A172 (cell line): ENCODE data around the gene INPP5E. TPM values are rescaled to one million over a fixed set of nuclear protein-coding genes. Genes with fewer than 3 reads are reported as not detected.

Experiments used
- DNase-seq: peaks from one replicate; pipeline ENCODE4 v3.0.0-alpha.2; 2015; ENCODE audit warnings: low spot score
- total RNA-seq: library from RNA; depleted of rRNA; stranded (reverse); fragments of >200 nt; shearing (Covaris generic); gene quantifications from 2 replicates; pipeline ENCODE4 v1.2.3, GENCODE V29; 2014

INPP5E gene
- total RNA-seq, 1 experiment from 2014 or later, result 16.6 TPM

GRCh38 chr9:136474021-136474640, 34.5 kb upstream of the INPP5E start:
- no peak for DNase-seq

GRCh38 chr9:136473354-136473721, 33.7 kb upstream of the INPP5E start:
- DNase-seq, result no peak

GRCh38 chr9:136472640-136473353, 33.2 kb upstream of the INPP5E start:
- no peak for DNase-seq

GRCh38 chr9:136471802-136472487, 32.3 kb upstream of the INPP5E start:
- no peak for DNase-seq

- DNase-seq, result no peak
Observed at GRCh38 chr9:136470792-136471469, 31.3 kb upstream of the INPP5E start.

- no peak for DNase-seq
Observed at GRCh38 chr9:136470356-136470755, 30.7 kb upstream of the INPP5E start.

- no peak for DNase-seq
Observed at GRCh38 chr9:136467766-136468165, 28.1 kb upstream of the INPP5E start.

GRCh38 chr9:136466155-136466541, 26.5 kb upstream of the INPP5E start:
- DNase-seq, result no peak

GRCh38 chr9:136465500-136466154, 26.0 kb upstream of the INPP5E start:
- DNase-seq, result no peak

GRCh38 chr9:136464241-136464640, 24.6 kb upstream of the INPP5E start:
- DNase-seq, result no peak

- no peak for DNase-seq
Observed at GRCh38 chr9:136463578-136463977, 23.9 kb upstream of the INPP5E start.

GRCh38 chr9:136462664-136463063, 23.0 kb upstream of the INPP5E start:
- DNase-seq, result no peak

- DNase-seq, result no peak
Observed at GRCh38 chr9:136460772-136461325, 21.2 kb upstream of the INPP5E start.

GRCh38 chr9:136459425-136459824, 19.8 kb upstream of the INPP5E start:
- DNase-seq, result no peak

- DNase-seq, result no peak
Observed at GRCh38 chr9:136457326-136457725, 17.7 kb upstream of the INPP5E start.

GRCh38 chr9:136456258-136456657, 16.6 kb upstream of the INPP5E start:
- no peak for DNase-seq

- no peak for DNase-seq
Observed at GRCh38 chr9:136455043-136456002, 15.7 kb upstream of the INPP5E start.

GRCh38 chr9:136454026-136454796, 14.6 kb upstream of the INPP5E start:
- no peak for DNase-seq

- no peak for DNase-seq
Observed at GRCh38 chr9:136453326-136453725, 13.7 kb upstream of the INPP5E start.
